Body of pancreas (tissue), 4 donors: ENCODE results near the gene ZC3HAV1.

Experiments used
- CTCF ChIP-seq, 7 experiments: fragments of 450-650 bp in 4 of 7; fragments of 200-600 bp in 3 of 7; sonication (generic) in 3 of 7; IDR thresholded peaks; one replicate each; pipeline ENCODE4 v1.5.1; 2016 to 2019; ENCODE audit warnings: antibody characterized with exemption in 7 of 7
- POLR2A ChIP-seq, 3 donors: fragments of 450-650 bp; IDR thresholded peaks; one replicate each; pipeline ENCODE4 v1.6.1; 2016; ENCODE audit warnings: antibody characterized with exemption in 3 of 3, mild to moderate bottlenecking in 2 of 3

- no peak for TF ChIP-seq CTCF (IDR thresholded peaks at IDR 0.05)
- TF ChIP-seq POLR2A (IDR thresholded peaks at IDR 0.05) = no peak
Measured at GRCh38 chr7:139139150-139139549, 29.6 kb upstream of the ZC3HAV1 start.
